Mesendoderm (in vitro differentiated cells): Measurements from ENCODE around the gene C16orf95.

Experiments
- DNase-seq: peaks from one replicate; pipeline ENCODE4 v3.0.0; 2013
- H2AK5ac ChIP-seq: 2 replicates; pipeline ENCODE4 v1.6.1; 2013; ENCODE audit warnings: low read length, inconsistent platforms
- H2BK120ac ChIP-seq: 2 replicates; pipeline ENCODE4 v1.6.1; 2013; ENCODE audit warnings: low read depth, mild to moderate bottlenecking, low read length, moderate library complexity, mixed read lengths
- H2BK15ac ChIP-seq: replicated peaks from 2 replicates; pipeline ENCODE4 v1.6.1; 2013; ENCODE audit warnings: low read depth, mild to moderate bottlenecking, moderate library complexity
- H2BK5ac ChIP-seq: 2 replicates; pipeline ENCODE4 v1.6.1; 2013; ENCODE audit warnings: low read length, inconsistent platforms
- H3K18ac ChIP-seq: 2 replicates; pipeline ENCODE4 v1.6.1; 2013; ENCODE audit warnings: mild to moderate bottlenecking, low read length, mixed read lengths
- H3K23ac ChIP-seq: one replicate; pipeline ENCODE4 v1.6.1; 2013; ENCODE audit warnings: low read length
- H3K27ac ChIP-seq: 2 replicates; pipeline ENCODE4 v1.5.1; 2013; ENCODE audit warnings: low read depth, mild to moderate bottlenecking, inconsistent platforms, low read length, moderate library complexity
- H3K27me3 ChIP-seq: 2 replicates; pipeline ENCODE4 v1.6.1; 2013; ENCODE audit warnings: low read length, control low read depth, mild to moderate bottlenecking, inconsistent platforms; ENCODE audit not compliant: insufficient read depth, poor library complexity
- H3K36me3 ChIP-seq: 2 replicates; pipeline ENCODE4 v1.6.1; 2013; ENCODE audit warnings: low read length, inconsistent platforms; ENCODE audit not compliant: control insufficient read depth, insufficient read depth
- H3K4ac ChIP-seq: one replicate; pipeline ENCODE4 v1.6.1; 2013; ENCODE audit warnings: low read depth, mild to moderate bottlenecking, low read length, moderate library complexity
- H3K4me1 ChIP-seq: 2 replicates; pipeline ENCODE4 v1.6.1; 2013; ENCODE audit warnings: low read depth, low read length, inconsistent platforms; ENCODE audit not compliant: control insufficient read depth
- H3K4me2 ChIP-seq: 2 replicates; pipeline ENCODE4 v1.6.1; 2013; ENCODE audit warnings: low read length
- H3K4me3 ChIP-seq: 2 replicates; pipeline ENCODE4 v1.5.1; 2013; ENCODE audit warnings: mild to moderate bottlenecking, low read length
- H3K56ac ChIP-seq: one replicate; pipeline ENCODE4 v1.6.1; 2013; ENCODE audit warnings: low read length
- H3K79me1 ChIP-seq: 2 replicates; pipeline ENCODE4 v1.6.1; 2013; ENCODE audit warnings: low read length, inconsistent platforms
- H3K79me2 ChIP-seq: 2 replicates; pipeline ENCODE4 v1.6.1; 2013; ENCODE audit warnings: mild to moderate bottlenecking, low read length; ENCODE audit not compliant: control insufficient read depth, insufficient read depth
- H3K9ac ChIP-seq: 2 replicates; pipeline ENCODE4 v1.6.1; 2013; ENCODE audit warnings: low read length, inconsistent platforms
- H4K5ac ChIP-seq: one replicate; pipeline ENCODE4 v1.6.1; 2013; ENCODE audit warnings: low read length
- H4K8ac ChIP-seq: one replicate; pipeline ENCODE4 v1.6.1; 2013; ENCODE audit warnings: low read depth, mild to moderate bottlenecking, control low read depth, low read length, moderate library complexity
- WGBS: extraction: QIAGEN DNeasy Blood & Tissue Kit; methylation state at CpG from one replicate; pipeline ENCODE4 v1.1.7; 2013; ENCODE audit warnings: low lambda C conversion rate, missing lambda C conversion rate; ENCODE audit not compliant: insufficient coverage; ENCODE audit errors: extremely low coverage; 5-methylcytosine and 5-hydroxymethylcytosine counted together

Gene C16orf95

DNA sequence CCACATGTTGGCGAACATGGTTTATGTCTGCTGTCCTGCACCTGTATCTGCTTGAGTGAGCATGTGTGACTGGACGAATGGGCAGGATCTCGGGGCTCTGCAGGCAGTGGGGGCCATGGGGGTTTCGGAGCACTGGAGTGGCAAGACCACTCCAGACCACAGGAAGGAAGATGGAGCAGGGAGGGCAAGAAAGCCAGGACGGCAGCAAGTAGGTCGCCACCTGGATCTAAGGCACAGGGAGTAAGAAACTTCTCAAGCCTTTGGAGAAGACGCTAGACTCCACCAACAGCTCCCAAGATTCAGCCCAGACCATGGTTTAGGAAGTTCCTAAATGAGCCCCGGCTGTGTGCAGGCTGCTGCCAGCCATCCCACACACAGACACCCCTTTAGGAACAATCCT, 32.8 kb upstream of the C16orf95 start:
- Histone ChIP-seq H2AK5ac (no peak overlapping the region), H3K4me3 (no peak overlapping the region), H3K9ac (no peak overlapping the region), H3K27ac (no peak overlapping the region), H3K4me1 (no peaks in the 10 kb centered on the region), H3K27me3 (no peaks in the 10 kb centered on the region), H3K56ac (no peak overlapping the region), H3K36me3 (no peaks in the 10 kb centered on the region), H2BK5ac (no peak overlapping the region), H4K5ac (no peak overlapping the region), H2BK120ac (no peak overlapping the region), H3K4me2 (no peak overlapping the region), H3K4ac (no peak overlapping the region), H4K8ac (no peak overlapping the region), H3K23ac (no peak overlapping the region), H3K79me1 (peaks cover 1% of the 10 kb centered on the region), H3K79me2 (no peaks in the 10 kb centered on the region), H3K18ac (no peak overlapping the region), H2BK15ac (no peak overlapping the region)
- no CpG with 5 or more reads among the region's 8 CpGs for WGBS
- no peak for DNase-seq

DNA sequence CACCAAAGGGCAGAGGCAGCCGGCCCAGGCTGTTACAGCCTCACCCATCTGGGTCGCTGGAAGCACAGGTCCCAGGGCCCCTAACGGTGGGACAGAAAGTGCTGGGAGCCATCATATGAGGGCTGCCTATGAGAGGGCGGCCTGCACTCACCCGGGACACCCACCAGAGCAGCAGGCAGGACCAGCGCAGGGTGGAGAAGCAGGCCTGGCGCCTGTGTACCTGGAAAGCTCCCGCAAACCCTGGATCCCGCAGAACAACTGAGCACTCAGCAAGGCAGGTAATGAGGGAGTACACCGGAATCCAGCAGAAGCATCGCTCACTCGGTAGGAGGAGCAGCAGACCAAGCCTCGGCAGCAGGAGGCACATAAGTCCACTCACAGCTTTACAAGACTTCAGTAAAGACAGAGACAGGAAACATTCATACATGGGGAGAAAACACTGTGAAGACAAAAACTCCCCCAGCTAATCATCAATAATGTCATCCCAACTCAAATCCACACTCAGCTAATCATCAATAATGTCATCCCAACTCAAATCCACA, 31.5 kb upstream of the C16orf95 start:
- no peak overlapping the region for H3K9ac ChIP-seq
- no peak overlapping the region for H3K4me2 ChIP-seq
- H2AK5ac ChIP-seq: no peak overlapping the region
- H3K23ac ChIP-seq: no peak overlapping the region
- no peaks in the 10 kb centered on the region for H3K36me3 ChIP-seq
- peaks cover 1% of the 10 kb centered on the region for H3K79me1 ChIP-seq
- H3K4me3 ChIP-seq: no peak overlapping the region
- H4K8ac ChIP-seq: no peak overlapping the region
- no peak overlapping the region for H2BK15ac ChIP-seq
- H2BK120ac ChIP-seq: no peak overlapping the region
- H3K79me2 ChIP-seq: no peaks in the 10 kb centered on the region
- DNase-seq: no peak
- no peaks in the 10 kb centered on the region for H3K27me3 ChIP-seq
- H3K27ac ChIP-seq: no peak overlapping the region
- no peak overlapping the region for H2BK5ac ChIP-seq
- no CpG with 5 or more reads among the region's 13 CpGs for WGBS
- no peaks in the 10 kb centered on the region for H3K4me1 ChIP-seq
- no peak overlapping the region for H3K4ac ChIP-seq
- H3K56ac ChIP-seq: no peak overlapping the region
- H4K5ac ChIP-seq: no peak overlapping the region
- H3K18ac ChIP-seq: no peak overlapping the region

GRCh38 chr16:87347932-87348615, 30.9 kb upstream of the C16orf95 start:
- peaks cover 1% of the 10 kb centered on the region for H3K79me1 ChIP-seq
- H3K9ac ChIP-seq: no peak overlapping the region
- no peak overlapping the region for H3K23ac ChIP-seq
- no peak for DNase-seq
- H2BK5ac ChIP-seq: no peak overlapping the region
- H3K18ac ChIP-seq: no peak overlapping the region
- WGBS: no CpG with 5 or more reads among the region's 13 CpGs
- no peaks in the 10 kb centered on the region for H3K27me3 ChIP-seq
- H2AK5ac ChIP-seq: no peak overlapping the region
- no peak overlapping the region for H3K27ac ChIP-seq
- no peak overlapping the region for H4K5ac ChIP-seq
- no peak overlapping the region for H3K4ac ChIP-seq
- no peaks in the 10 kb centered on the region for H3K4me1 ChIP-seq
- no peak overlapping the region for H3K56ac ChIP-seq
- no peaks in the 10 kb centered on the region for H3K36me3 ChIP-seq
- no peak overlapping the region for H2BK15ac ChIP-seq
- H3K4me2 ChIP-seq: no peak overlapping the region
- H2BK120ac ChIP-seq: no peak overlapping the region
- H3K79me2 ChIP-seq: no peaks in the 10 kb centered on the region
- H4K8ac ChIP-seq: no peak overlapping the region
- no peak overlapping the region for H3K4me3 ChIP-seq

- Histone ChIP-seq H3K4me1 (no peaks in the 10 kb centered on the region), H3K79me1 (peaks cover 1% of the 10 kb centered on the region), H3K4me3 (no peak overlapping the region), H3K36me3 (no peaks in the 10 kb centered on the region), H3K9ac (no peak overlapping the region), H2AK5ac (no peak overlapping the region), H2BK5ac (no peak overlapping the region), H4K5ac (no peak overlapping the region), H3K27me3 (no peaks in the 10 kb centered on the region), H2BK120ac (no peak overlapping the region), H3K18ac (no peak overlapping the region), H3K23ac (no peak overlapping the region), H3K4me2 (no peak overlapping the region), H3K79me2 (no peaks in the 10 kb centered on the region), H2BK15ac (no peak overlapping the region), H3K56ac (no peak overlapping the region), H3K4ac (no peak overlapping the region), H4K8ac (no peak overlapping the region), H3K27ac (no peak overlapping the region)
- WGBS: no CpG with 5 or more reads among the region's 21 CpGs
- no peak for DNase-seq
These were observed 29.4 kb upstream of the C16orf95 start for GRCh38 chr16:87346517-87347060.

- H2AK5ac ChIP-seq: no peak overlapping the region
- H3K4ac ChIP-seq: no peak overlapping the region
- H3K4me3 ChIP-seq: no peak overlapping the region
- H3K27me3 ChIP-seq: no peaks in the 10 kb centered on the region
- peak overlapping the region; percentile 36 for H3K56ac ChIP-seq
- H3K27ac ChIP-seq: no peak overlapping the region
- H2BK15ac ChIP-seq: no peak overlapping the region
- no peak overlapping the region for H3K23ac ChIP-seq
- H3K4me2 ChIP-seq: no peak overlapping the region
- no CpG with 5 or more reads among the region's 28 CpGs for WGBS
- H3K79me2 ChIP-seq: no peaks in the 10 kb centered on the region
- no peak overlapping the region for H4K8ac ChIP-seq
- H4K5ac ChIP-seq: no peak overlapping the region
- no peak overlapping the region for H2BK5ac ChIP-seq
- H3K9ac ChIP-seq: no peak overlapping the region
- H2BK120ac ChIP-seq: no peak overlapping the region
- no peaks in the 10 kb centered on the region for H3K36me3 ChIP-seq
- DNase-seq: no peak
- no peaks in the 10 kb centered on the region for H3K4me1 ChIP-seq
- no peaks in the 10 kb centered on the region for H3K79me1 ChIP-seq
- no peak overlapping the region for H3K18ac ChIP-seq
These were observed 28.7 kb upstream of the C16orf95 start for GRCh38 chr16:87345726-87346424.
